IPS DF 6.9 (cell line): Measurements from ENCODE around the gene HOXC5.
"Not testable (repeated sequence)": the region's sequence is repeated elsewhere in the genome, so short reads cannot be mapped to it uniquely, and the experiment has no call there.

Experiments used
- DNase-seq: peaks from one replicate; pipeline ENCODE4 v3.0.0-alpha.2; 2013; ENCODE audit warnings: low read depth, low spot score
- H3K27ac ChIP-seq: one replicate; pipeline ENCODE4 v1.5.1; 2013; ENCODE audit warnings: low read length, control low read depth
- H3K27me3 ChIP-seq: 2 replicates; pipeline ENCODE4 v1.6.1; 2013; ENCODE audit warnings: mild to moderate bottlenecking, low read length; ENCODE audit not compliant: control insufficient read depth, insufficient read depth
- H3K36me3 ChIP-seq: 2 replicates; pipeline ENCODE4 v1.6.1; 2013; ENCODE audit warnings: low read length; ENCODE audit not compliant: control insufficient read depth, insufficient read depth
- H3K4me1 ChIP-seq: 2 replicates; pipeline ENCODE4 v1.6.1; 2013; ENCODE audit warnings: low read length; ENCODE audit not compliant: control insufficient read depth, insufficient read depth
- H3K4me3 ChIP-seq: 2 replicates; pipeline ENCODE4 v1.5.1; 2013; ENCODE audit warnings: mild to moderate bottlenecking, low read length
- H3K9me3 ChIP-seq: 2 replicates; pipeline ENCODE4 v1.6.1; 2013; ENCODE audit warnings: low read length, inconsistent platforms; ENCODE audit not compliant: control insufficient read depth, insufficient read depth
- WGBS: extraction: QIAGEN DNeasy Blood & Tissue Kit; methylation state at CpG from one replicate; pipeline ENCODE4 v1.1.7; 2013; ENCODE audit warnings: mixed read lengths, missing lambda C conversion rate; ENCODE audit not compliant: insufficient read length, insufficient coverage; 5-methylcytosine and 5-hydroxymethylcytosine counted together

The HOXC5 gene

DNA sequence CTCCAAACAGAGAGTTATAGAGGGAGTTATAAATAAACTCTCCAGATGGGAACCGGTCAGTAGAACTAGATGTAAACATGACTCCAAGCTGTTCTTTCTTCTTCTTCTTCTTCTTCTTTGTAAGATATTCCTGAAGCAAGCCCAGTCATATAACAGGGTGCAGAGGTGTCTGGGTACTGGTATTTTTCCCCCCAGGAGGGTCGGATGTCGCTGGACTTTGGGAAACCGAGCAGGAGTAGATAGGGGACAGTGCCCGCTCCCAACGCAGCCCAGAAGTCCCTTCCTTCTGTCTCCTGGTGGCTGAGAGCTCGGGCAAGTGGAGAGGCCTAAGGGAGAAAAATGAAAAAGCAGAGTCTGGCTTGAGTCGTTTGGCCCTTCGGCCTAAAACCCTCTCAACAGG is 46.3 kb downstream of the HOXC5 start:
- H3K27me3 ChIP-seq: peaks cover 52% of the 10 kb centered on the region
- WGBS: no CpG with 5 or more reads among the region's 9 CpGs
- not testable (repeated sequence) for H3K36me3 ChIP-seq

DNA sequence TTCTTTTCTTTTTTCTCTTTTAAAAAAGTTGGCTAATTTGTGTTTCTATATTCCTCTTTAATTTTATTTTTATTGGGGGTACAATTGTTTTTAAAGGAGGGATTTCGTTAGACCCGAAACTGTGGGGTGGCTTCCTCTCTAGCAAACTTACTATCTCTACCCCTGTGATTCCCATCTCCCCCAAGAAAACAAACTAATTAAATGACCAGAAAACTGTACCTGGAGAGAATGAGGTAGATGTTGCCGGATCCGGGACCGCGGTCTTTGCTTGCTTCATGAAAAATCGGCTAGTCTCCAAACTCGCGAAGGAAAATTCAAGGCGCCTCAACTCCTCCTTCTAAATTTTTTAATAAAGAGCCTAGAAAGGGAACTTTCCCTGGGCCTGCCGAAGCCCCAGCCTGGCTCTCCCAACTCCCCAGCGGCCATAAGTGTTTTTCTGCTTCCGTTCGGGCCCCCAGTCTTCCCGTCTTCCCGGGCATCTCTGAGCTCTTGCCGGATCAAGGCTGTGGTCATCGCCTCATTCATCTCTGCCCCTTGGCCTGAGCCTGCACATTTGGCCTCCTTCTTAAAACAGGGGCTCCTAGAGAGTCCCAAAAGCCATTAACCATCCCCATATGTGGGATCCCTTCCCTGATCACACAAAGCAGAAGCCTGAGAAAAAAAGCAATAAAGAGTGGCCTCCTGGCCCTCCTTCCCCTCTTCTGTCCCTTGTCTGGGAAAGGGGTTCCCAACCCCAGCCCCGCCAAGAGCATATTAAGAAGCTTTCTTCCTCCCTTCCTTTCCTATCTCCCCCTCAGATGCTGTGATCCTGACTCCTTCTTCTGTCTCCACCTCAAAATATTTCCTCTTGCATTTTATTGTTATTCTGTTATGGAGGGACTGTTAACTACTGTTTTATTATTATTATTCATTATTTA is 47.4 kb downstream of the HOXC5 start:
- H3K4me1 ChIP-seq, DNase-seq, H3K27ac ChIP-seq, H3K4me3 ChIP-seq, H3K36me3 ChIP-seq, H3K9me3 ChIP-seq: not testable (repeated sequence)
- WGBS: no CpG with 5 or more reads among the region's 19 CpGs
- H3K27me3 ChIP-seq: peaks cover 62% of the 10 kb centered on the region

More for the DNA sequence above, 46.3 kb downstream of the HOXC5 start:
- H3K4me3 ChIP-seq, H3K9me3 ChIP-seq, H3K4me1 ChIP-seq, DNase-seq, H3K27ac ChIP-seq: not testable (repeated sequence)

DNA sequence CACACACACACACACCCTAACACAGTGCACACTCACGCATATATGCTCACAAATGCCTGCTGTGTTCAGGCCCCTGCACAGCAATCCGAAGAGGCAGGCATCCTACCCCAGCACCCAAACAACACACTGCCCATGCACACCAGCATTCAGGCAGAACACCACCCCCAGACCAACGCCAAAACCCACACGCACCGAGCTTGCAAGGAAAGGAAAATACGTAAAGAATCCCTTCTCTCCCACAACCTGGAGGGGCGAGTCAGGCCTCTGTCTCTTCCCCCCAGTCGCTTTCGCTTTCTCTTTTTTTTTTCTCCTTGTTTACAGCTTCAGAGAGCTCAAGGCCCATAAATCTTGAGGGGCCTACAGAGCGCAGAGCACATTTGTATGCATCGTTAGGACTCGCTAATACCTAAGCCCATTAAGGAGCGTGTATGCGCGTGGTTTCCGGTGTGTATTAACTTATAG is 48.2 kb downstream of the HOXC5 start:
- H3K36me3 ChIP-seq, DNase-seq, H3K4me1 ChIP-seq, H3K4me3 ChIP-seq, H3K9me3 ChIP-seq, H3K27ac ChIP-seq: not testable (repeated sequence)
- peaks cover 68% of the 10 kb centered on the region for H3K27me3 ChIP-seq
- no CpG with 5 or more reads among the region's 16 CpGs for WGBS

- H3K27me3 ChIP-seq: peaks cover 74% of the 10 kb centered on the region
- not testable (repeated sequence) for H3K9me3 ChIP-seq, DNase-seq, H3K4me3 ChIP-seq, H3K36me3 ChIP-seq, H3K27ac ChIP-seq, H3K4me1 ChIP-seq
- WGBS: no CpG with 5 or more reads among the region's 35 CpGs
These were observed 48.9 kb downstream of the HOXC5 start for GRCh38 chr12:54081581-54082396.

GRCh38 chr12:54082397-54082892 is 49.6 kb downstream of the HOXC5 start:
- 0 out of 2 replicates have a peak, but pooled peaks cover 1% of the 10 kb centered on the region for H3K4me1 ChIP-seq
- no peak for DNase-seq
- no peak overlapping the region for H3K4me3 ChIP-seq
- no peaks in the 10 kb centered on the region for H3K9me3 ChIP-seq
- no peaks in the 10 kb centered on the region for H3K36me3 ChIP-seq
- WGBS: no CpG with 5 or more reads among the region's 36 CpGs
- peaks cover 70% of the 10 kb centered on the region for H3K27me3 ChIP-seq
- no peak overlapping the region for H3K27ac ChIP-seq
